Colonic mucosa (tissue), 4 donors: ENCODE results near the gene NLRX1. TPM values are rescaled to one million over a fixed set of nuclear protein-coding genes. Genes with fewer than 3 reads are reported as not detected.

ENCODE experiments used
- DNase-seq: peaks from one replicate; pipeline ENCODE4 v3.0.0-alpha.2; 2020
- H3K27ac ChIP-seq: fragments of 200-600 bp; one replicate; pipeline ENCODE4 v1.8.0; 2021
- H3K27me3 ChIP-seq: fragments of 200-600 bp; one replicate; pipeline ENCODE4 v1.8.0; 2021
- H3K36me3 ChIP-seq: fragments of 200-600 bp; one replicate; pipeline ENCODE4 v1.8.0; 2021
- H3K4me1 ChIP-seq: fragments of 200-600 bp; one replicate; pipeline ENCODE4 v1.8.0; 2021; ENCODE audit warnings: mild to moderate bottlenecking
- H3K4me3 ChIP-seq: fragments of 200-600 bp; one replicate; pipeline ENCODE4 v1.8.0; 2021
- H3K9ac ChIP-seq, 2 donors: one replicate each; pipeline ENCODE4 v1.7.0; 2013; ENCODE audit warnings: control low read depth in 2 of 2, low read depth in 2 of 2, low read length in 2 of 2
- H3K9me3 ChIP-seq: fragments of 200-600 bp; one replicate; pipeline ENCODE4 v1.8.0; 2021
- intact Hi-C: fragments of 100-400 bp; cut with DNase I; formaldehyde crosslinking; loops from one replicate; pipeline ENCODE4 v1.14.1; 2022
- total RNA-seq, 2 donors: library from RNA; stranded (reverse); fragmentation: NEBNext Ultra II Directional in 1 of 2; extraction: Animal tissue kit (Norgen Biotek cat#: 25700) in 1 of 2; gene quantifications; one replicate each; pipeline ENCODE4 v1.2.1, GENCODE V29; 2021
- TF ChIP-seq, protein P1 (sequence below): fragments of 200-600 bp; IDR thresholded peaks from one replicate; pipeline ENCODE4 v1.8.0; 2022; ENCODE audit warnings: antibody characterized with exemption, mild to moderate bottlenecking
- donor health status: healthy.
- donor health status: DM: no; HTN: no; CAD: no.
- donor health status: DM: no; HTN: no; CAD: no.

The NLRX1 gene
- total RNA-seq, 2 donors from 2014 or later = 16.5 to 17.1 TPM

- DNase-seq = no peak
- Histone ChIP-seq H3K36me3 (no peaks in the 10 kb centered on the region), H3K4me3 (no peak overlapping the region), H3K4me1 (peaks cover 3% of the 10 kb centered on the region), H3K9me3 (no peaks in the 10 kb centered on the region), H3K9ac (no peak overlapping the region), H3K27me3 (no peaks in the 10 kb centered on the region), H3K27ac (no peak overlapping the region)
- intact Hi-C loops = loop anchor here (5.0 kb wide), 1 partner anchor 105 kb away; a partner anchor contains a TSS
- TF ChIP-seq, protein P1, sequence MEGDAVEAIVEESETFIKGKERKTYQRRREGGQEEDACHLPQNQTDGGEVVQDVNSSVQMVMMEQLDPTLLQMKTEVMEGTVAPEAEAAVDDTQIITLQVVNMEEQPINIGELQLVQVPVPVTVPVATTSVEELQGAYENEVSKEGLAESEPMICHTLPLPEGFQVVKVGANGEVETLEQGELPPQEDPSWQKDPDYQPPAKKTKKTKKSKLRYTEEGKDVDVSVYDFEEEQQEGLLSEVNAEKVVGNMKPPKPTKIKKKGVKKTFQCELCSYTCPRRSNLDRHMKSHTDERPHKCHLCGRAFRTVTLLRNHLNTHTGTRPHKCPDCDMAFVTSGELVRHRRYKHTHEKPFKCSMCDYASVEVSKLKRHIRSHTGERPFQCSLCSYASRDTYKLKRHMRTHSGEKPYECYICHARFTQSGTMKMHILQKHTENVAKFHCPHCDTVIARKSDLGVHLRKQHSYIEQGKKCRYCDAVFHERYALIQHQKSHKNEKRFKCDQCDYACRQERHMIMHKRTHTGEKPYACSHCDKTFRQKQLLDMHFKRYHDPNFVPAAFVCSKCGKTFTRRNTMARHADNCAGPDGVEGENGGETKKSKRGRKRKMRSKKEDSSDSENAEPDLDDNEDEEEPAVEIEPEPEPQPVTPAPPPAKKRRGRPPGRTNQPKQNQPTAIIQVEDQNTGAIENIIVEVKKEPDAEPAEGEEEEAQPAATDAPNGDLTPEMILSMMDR = no peak
Observed at GRCh38 chr11:119202554-119202953, 34.0 kb downstream of the NLRX1 start.

GRCh38 chr11:119204066-119204465, 35.5 kb downstream of the NLRX1 start:
- Histone ChIP-seq H3K27ac (no peak overlapping the region), H3K27me3 (no peaks in the 10 kb centered on the region), H3K9me3 (no peaks in the 10 kb centered on the region), H3K36me3 (no peaks in the 10 kb centered on the region), H3K4me1 (peaks cover 3% of the 10 kb centered on the region), H3K9ac (no peak overlapping the region), H3K4me3 (no peak overlapping the region)
- DNase-seq = no peak
- intact Hi-C loops = loop anchor here (5.0 kb wide), 1 partner anchor 107 kb away; a partner anchor contains a TSS
- TF ChIP-seq, protein P1 = no peak

GRCh38 chr11:119205080-119205479, 36.6 kb downstream of the NLRX1 start:
- Histone ChIP-seq H3K9ac (no peak overlapping the region), H3K4me3 (no peak overlapping the region), H3K27ac (peak overlapping the region; percentile 93), H3K4me1 (peaks cover 3% of the 10 kb centered on the region), H3K36me3 (no peaks in the 10 kb centered on the region), H3K9me3 (no peaks in the 10 kb centered on the region), H3K27me3 (no peaks in the 10 kb centered on the region)
- TF ChIP-seq, protein P1 = no peak
- no peak for DNase-seq
- intact Hi-C loops = loop anchor here (5.0 kb wide), 1 partner anchor 127 kb away; the partner anchor contains the start of gene RNF26

- peaks cover 3% of the 10 kb centered on the region for H3K4me1 ChIP-seq
- no peaks in the 10 kb centered on the region for H3K27me3 ChIP-seq
- H3K36me3 ChIP-seq = no peaks in the 10 kb centered on the region
- peak within 1 kb of the TSS; percentile 86 to 92 for H3K9ac ChIP-seq
- peak; percentile 99 for DNase-seq
- H3K27ac ChIP-seq = peak within 1 kb of the TSS; percentile 93
- intact Hi-C loops = loop anchor here (5.0 kb wide), 1 partner anchor 126 kb away; the partner anchor contains the start of gene RNF26
- TF ChIP-seq, protein P1 = peak; percentile 89
- H3K9me3 ChIP-seq = no peaks in the 10 kb centered on the region
- peak within 1 kb of the TSS; percentile 93 for H3K4me3 ChIP-seq
Observed at GRCh38 chr11:119205574-119206510, 37.3 kb downstream of the NLRX1 start, which contains the start of gene CBL. CBL (plus strand) TSS chr11:119206339; CDS start chr11:119206418, 79 bp downstream.

- no peaks in the 10 kb centered on the region for H3K36me3 ChIP-seq
- intact Hi-C loops = loop anchor here (5.0 kb wide), 1 partner anchor 126 kb away; the partner anchor contains the start of gene RNF26
- peak overlapping the region; percentile 86 to 92 for H3K9ac ChIP-seq
- H3K27me3 ChIP-seq = no peaks in the 10 kb centered on the region
- H3K9me3 ChIP-seq = no peaks in the 10 kb centered on the region
- H3K4me3 ChIP-seq = peak overlapping the region; percentile 93
- DNase-seq = peak; percentile 64
- peaks cover 3% of the 10 kb centered on the region for H3K4me1 ChIP-seq
- TF ChIP-seq, protein P1 = no peak
- peak overlapping the region; percentile 93 for H3K27ac ChIP-seq
Observed at GRCh38 chr11:119206511-119207414, 38.2 kb downstream of the NLRX1 start.
